Measurements from ENCODE around the gene PARN. TPM values are rescaled to one million over a fixed set of nuclear protein-coding genes. Genes with fewer than 3 reads are reported as not detected.

Gene PARN
- total and polyA plus RNA-seq, 2 donors, result 20.4 to 24.8 TPM

GRCh38 chr16:14531101-14531500 lies 99.0 kb downstream of the PARN start:
- WGBS, result 98% methylated on average over 3 of the region's 3 CpGs
- peaks cover 0 to 3% of the 10 kb centered on the region in 2 donors for H3K4me1 ChIP-seq (ENCODE audit: control insufficient read depth in 2 of 2, insufficient read depth in 2 of 2, low read length in 2 of 2)
- H3K9me3 ChIP-seq (ENCODE audit: control insufficient read depth in 2 of 2, insufficient read depth in 1 of 2, low read length in 1 of 2), result no peaks in the 10 kb centered on the region
- no peak for DNase-seq (ENCODE audit: low read depth in 6 of 9, low spot score in 9 of 9)
- H3K4me3 ChIP-seq (ENCODE audit: low read length in 2 of 2), result no peak overlapping the region
- H3K27me3 ChIP-seq (ENCODE audit: control insufficient read depth in 2 of 2, insufficient read depth in 1 of 2, low read length in 1 of 2), result no peaks in the 10 kb centered on the region
- H3K27ac ChIP-seq (ENCODE audit: low read depth in 1 of 2, low read length in 1 of 2), result no peak overlapping the region
- H3K36me3 ChIP-seq (ENCODE audit: control insufficient read depth in 2 of 2, insufficient read depth in 2 of 2, low read length in 1 of 2), result peaks cover 0 to 6% of the 10 kb centered on the region in 2 donors

- Histone ChIP-seq H3K36me3 (ENCODE audit: control insufficient read depth in 2 of 2, insufficient read depth in 2 of 2, low read length in 1 of 2) (peaks cover 0 to 6% of the 10 kb centered on the region in 2 donors), H3K4me1 (ENCODE audit: control insufficient read depth in 2 of 2, insufficient read depth in 2 of 2, low read length in 2 of 2) (peaks cover 0 to 5% of the 10 kb centered on the region in 2 donors), H3K4me3 (ENCODE audit: low read length in 2 of 2) (no peak overlapping the region), H3K27ac (ENCODE audit: low read depth in 1 of 2, low read length in 1 of 2) (no peak overlapping the region), H3K27me3 (ENCODE audit: control insufficient read depth in 2 of 2, insufficient read depth in 1 of 2, low read length in 1 of 2) (no peaks in the 10 kb centered on the region), H3K9me3 (ENCODE audit: control insufficient read depth in 2 of 2, insufficient read depth in 1 of 2, low read length in 1 of 2) (no peaks in the 10 kb centered on the region)
- 98% methylated on average over 2 of the region's 2 CpGs for WGBS
- DNase-seq (ENCODE audit: low read depth in 6 of 9, low spot score in 9 of 9), result no peak
These were observed 100.0 kb downstream of the PARN start for GRCh38 chr16:14530046-14530445.

DNA sequence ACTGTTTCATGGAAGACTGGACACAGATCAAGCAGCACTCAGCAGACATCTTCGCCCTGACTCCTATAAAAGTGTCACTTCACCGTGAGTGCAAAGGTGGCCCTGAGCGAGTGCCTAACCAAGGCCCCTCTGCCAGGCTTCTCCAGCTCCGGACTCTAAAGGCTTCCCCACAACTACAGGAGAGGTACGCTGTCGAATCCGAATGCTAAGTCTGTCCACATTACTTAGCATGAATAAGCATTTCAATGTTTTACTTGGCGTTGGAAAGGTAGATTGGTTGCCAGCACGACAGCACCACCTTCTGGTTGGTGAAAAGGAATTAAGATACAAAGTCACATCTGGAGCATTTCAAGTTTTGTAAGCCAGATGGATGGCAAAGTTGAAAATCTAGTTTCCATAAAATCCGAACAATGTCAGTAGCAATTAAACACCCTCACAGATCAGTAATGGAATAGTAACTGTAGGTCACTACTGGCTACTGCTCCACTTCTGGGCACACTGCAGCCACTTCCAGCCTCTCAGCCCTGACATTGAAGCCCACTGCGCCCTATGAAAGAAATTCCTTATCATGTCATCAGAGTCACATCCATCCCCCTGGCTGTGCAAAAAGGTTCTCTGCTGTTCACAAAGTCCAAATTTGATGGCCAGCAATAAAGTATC lies 100.9 kb downstream of the PARN start:
- no peaks in the 10 kb centered on the region for H3K9me3 ChIP-seq (ENCODE audit: control insufficient read depth in 2 of 2, insufficient read depth in 1 of 2, low read length in 1 of 2)
- 42% methylated on average over 11 of the region's 11 CpGs for WGBS
- H3K4me3 ChIP-seq (ENCODE audit: low read length in 2 of 2), result no peak overlapping the region
- H3K4me1 ChIP-seq (ENCODE audit: control insufficient read depth in 2 of 2, insufficient read depth in 2 of 2, low read length in 2 of 2), result peaks cover 0 to 5% of the 10 kb centered on the region in 2 donors
- H3K27ac ChIP-seq (ENCODE audit: low read depth in 1 of 2, low read length in 1 of 2), result no peak overlapping the region
- H3K36me3 ChIP-seq (ENCODE audit: control insufficient read depth in 2 of 2, insufficient read depth in 2 of 2, low read length in 1 of 2), result peaks cover 0 to 6% of the 10 kb centered on the region in 2 donors
- H3K27me3 ChIP-seq (ENCODE audit: control insufficient read depth in 2 of 2, insufficient read depth in 1 of 2, low read length in 1 of 2), result no peaks in the 10 kb centered on the region
- DNase-seq (ENCODE audit: low read depth in 6 of 9, low spot score in 9 of 9), result peak; percentile 58 to 89 (median 82)

- Histone ChIP-seq H3K9me3 (ENCODE audit: control insufficient read depth in 2 of 2, insufficient read depth in 1 of 2, low read length in 1 of 2) (no peaks in the 10 kb centered on the region), H3K36me3 (ENCODE audit: control insufficient read depth in 2 of 2, insufficient read depth in 2 of 2, low read length in 1 of 2) (peaks cover 0 to 3% of the 10 kb centered on the region in 2 donors), H3K4me3 (ENCODE audit: low read length in 2 of 2) (no peak overlapping the region), H3K4me1 (ENCODE audit: control insufficient read depth in 2 of 2, insufficient read depth in 2 of 2, low read length in 2 of 2) (peaks cover 0 to 5% of the 10 kb centered on the region in 2 donors), H3K27ac (ENCODE audit: low read depth in 1 of 2, low read length in 1 of 2) (no peak overlapping the region), H3K27me3 (ENCODE audit: control insufficient read depth in 2 of 2, insufficient read depth in 1 of 2, low read length in 1 of 2) (no peaks in the 10 kb centered on the region)
- no peak for DNase-seq (ENCODE audit: low read depth in 6 of 9, low spot score in 9 of 9)
- 98% methylated on average over 4 of the region's 4 CpGs for WGBS
These were observed 101.8 kb downstream of the PARN start for GRCh38 chr16:14528306-14528705.

GRCh38 chr16:14527411-14528044 lies 102.5 kb downstream of the PARN start:
- Histone ChIP-seq H3K9me3 (ENCODE audit: control insufficient read depth in 2 of 2, insufficient read depth in 1 of 2, low read length in 1 of 2) (no peaks in the 10 kb centered on the region), H3K27me3 (ENCODE audit: control insufficient read depth in 2 of 2, insufficient read depth in 1 of 2, low read length in 1 of 2) (no peaks in the 10 kb centered on the region), H3K4me3 (ENCODE audit: low read length in 2 of 2) (no peak overlapping the region), H3K27ac (ENCODE audit: low read depth in 1 of 2, low read length in 1 of 2) (no peak overlapping the region), H3K4me1 (ENCODE audit: control insufficient read depth in 2 of 2, insufficient read depth in 2 of 2, low read length in 2 of 2) (peaks cover 0 to 5% of the 10 kb centered on the region in 2 donors), H3K36me3 (ENCODE audit: control insufficient read depth in 2 of 2, insufficient read depth in 2 of 2, low read length in 1 of 2) (peaks cover 0 to 3% of the 10 kb centered on the region in 2 donors)
- WGBS, result 86% methylated on average over 5 of the region's 5 CpGs
- DNase-seq (ENCODE audit: low read depth in 6 of 9, low spot score in 9 of 9), result no peak

- WGBS, result 98% methylated on average over 5 of the region's 5 CpGs
- Histone ChIP-seq H3K4me1 (ENCODE audit: control insufficient read depth in 2 of 2, insufficient read depth in 2 of 2, low read length in 2 of 2) (peaks cover 4 to 5% of the 10 kb centered on the region in 2 donors), H3K27me3 (ENCODE audit: control insufficient read depth in 2 of 2, insufficient read depth in 1 of 2, low read length in 1 of 2) (no peaks in the 10 kb centered on the region), H3K4me3 (ENCODE audit: low read length in 2 of 2) (no peak overlapping the region), H3K9me3 (ENCODE audit: control insufficient read depth in 2 of 2, insufficient read depth in 1 of 2, low read length in 1 of 2) (no peaks in the 10 kb centered on the region), H3K27ac (ENCODE audit: low read depth in 1 of 2, low read length in 1 of 2) (no peak overlapping the region), H3K36me3 (ENCODE audit: control insufficient read depth in 2 of 2, insufficient read depth in 2 of 2, low read length in 1 of 2) (peaks cover 0 to 3% of the 10 kb centered on the region in 2 donors)
- no peak for DNase-seq (ENCODE audit: low read depth in 6 of 9, low spot score in 9 of 9)
These were observed 104.5 kb downstream of the PARN start for GRCh38 chr16:14525596-14525995.

DNA sequence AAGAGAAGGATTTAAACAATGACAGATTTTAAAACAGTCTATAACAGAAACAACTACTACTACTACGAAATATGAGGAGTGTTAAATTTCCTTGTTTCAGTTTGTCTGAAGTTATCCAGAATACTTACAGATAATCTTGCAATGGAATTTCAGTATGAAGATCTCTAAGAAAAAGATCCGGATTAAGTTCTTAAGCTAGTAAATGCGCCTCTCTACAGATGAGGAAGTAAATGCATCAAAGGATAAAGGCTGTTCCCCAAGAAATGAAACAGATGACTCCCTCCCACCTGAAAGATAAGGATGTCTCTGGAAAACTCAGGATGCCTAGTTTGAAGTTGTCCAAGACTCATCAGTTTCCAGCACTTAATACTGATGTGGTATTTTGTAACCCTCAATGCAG lies 105.1 kb downstream of the PARN start:
- Histone ChIP-seq H3K27me3 (ENCODE audit: control insufficient read depth in 2 of 2, insufficient read depth in 1 of 2, low read length in 1 of 2) (no peaks in the 10 kb centered on the region), H3K36me3 (ENCODE audit: control insufficient read depth in 2 of 2, insufficient read depth in 2 of 2, low read length in 1 of 2) (peaks cover 0 to 3% of the 10 kb centered on the region in 2 donors), H3K4me1 (ENCODE audit: control insufficient read depth in 2 of 2, insufficient read depth in 2 of 2, low read length in 2 of 2) (peaks cover 4 to 5% of the 10 kb centered on the region in 2 donors), H3K4me3 (ENCODE audit: low read length in 2 of 2) (no peak overlapping the region), H3K27ac (ENCODE audit: low read depth in 1 of 2, low read length in 1 of 2) (no peak overlapping the region), H3K9me3 (ENCODE audit: control insufficient read depth in 2 of 2, insufficient read depth in 1 of 2, low read length in 1 of 2) (no peaks in the 10 kb centered on the region)
- 93% methylated on average over 3 of the region's 3 CpGs for WGBS
- DNase-seq (ENCODE audit: low read depth in 6 of 9, low spot score in 9 of 9), result no peak

DNA sequence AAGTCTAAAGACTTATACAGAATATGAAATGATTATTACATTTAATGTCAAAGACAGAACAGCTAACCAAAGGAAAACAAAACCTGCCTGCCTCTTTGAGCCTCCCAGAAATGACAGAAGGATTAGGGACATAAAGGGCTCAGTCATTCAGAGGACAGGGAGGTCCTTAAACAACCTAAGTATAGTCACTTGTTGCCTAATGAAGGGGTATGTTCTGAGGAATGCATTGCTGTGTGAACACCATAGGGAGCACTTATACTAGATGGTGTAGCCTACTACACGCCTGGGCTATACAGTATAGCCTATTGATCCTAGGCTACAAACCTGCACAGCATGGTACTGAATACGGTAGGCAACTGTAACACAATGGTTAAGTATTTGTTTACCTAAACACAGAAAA lies 106.4 kb downstream of the PARN start:
- Histone ChIP-seq H3K4me1 (ENCODE audit: control insufficient read depth in 2 of 2, insufficient read depth in 2 of 2, low read length in 2 of 2) (peaks cover 2 to 4% of the 10 kb centered on the region in 2 donors), H3K36me3 (ENCODE audit: control insufficient read depth in 2 of 2, insufficient read depth in 2 of 2, low read length in 1 of 2) (no peaks in the 10 kb centered on the region), H3K27me3 (ENCODE audit: control insufficient read depth in 2 of 2, insufficient read depth in 1 of 2, low read length in 1 of 2) (no peaks in the 10 kb centered on the region), H3K9me3 (ENCODE audit: control insufficient read depth in 2 of 2, insufficient read depth in 1 of 2, low read length in 1 of 2) (no peaks in the 10 kb centered on the region), H3K27ac (ENCODE audit: low read depth in 1 of 2, low read length in 1 of 2) (no peak overlapping the region), H3K4me3 (ENCODE audit: low read length in 2 of 2) (no peak overlapping the region)
- over 99% methylated on average over 2 of the region's 2 CpGs for WGBS
- no peak for DNase-seq (ENCODE audit: low read depth in 6 of 9, low spot score in 9 of 9)

DNA sequence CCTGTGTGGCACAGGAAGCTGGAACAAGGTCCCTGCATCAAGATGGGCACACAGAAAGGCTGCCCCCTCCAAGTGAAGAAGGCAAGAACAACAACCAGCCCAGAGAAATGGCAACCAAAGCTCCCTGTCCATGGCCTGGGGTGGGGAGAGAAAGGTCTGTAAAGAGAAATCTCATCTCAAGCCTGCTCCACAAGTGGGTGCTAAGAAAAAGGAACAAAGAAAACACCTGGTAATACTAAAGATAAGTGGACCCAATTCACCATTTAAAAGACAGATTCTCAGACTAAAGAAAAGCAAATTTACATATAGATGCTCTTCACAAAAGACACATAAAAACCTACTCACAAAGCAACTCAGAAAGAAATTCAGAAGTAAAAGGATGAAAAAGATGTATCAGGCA lies 107.4 kb downstream of the PARN start:
- Histone ChIP-seq H3K27me3 (ENCODE audit: control insufficient read depth in 2 of 2, insufficient read depth in 1 of 2, low read length in 1 of 2) (no peaks in the 10 kb centered on the region), H3K4me1 (ENCODE audit: control insufficient read depth in 2 of 2, insufficient read depth in 2 of 2, low read length in 2 of 2) (peaks cover 2 to 4% of the 10 kb centered on the region in 2 donors), H3K27ac (ENCODE audit: low read depth in 1 of 2, low read length in 1 of 2) (no peak overlapping the region), H3K36me3 (ENCODE audit: control insufficient read depth in 2 of 2, insufficient read depth in 2 of 2, low read length in 1 of 2) (no peaks in the 10 kb centered on the region), H3K9me3 (ENCODE audit: control insufficient read depth in 2 of 2, insufficient read depth in 1 of 2, low read length in 1 of 2) (no peaks in the 10 kb centered on the region), H3K4me3 (ENCODE audit: low read length in 2 of 2) (no peak overlapping the region)
- no peak for DNase-seq (ENCODE audit: low read depth in 6 of 9, low spot score in 9 of 9)
